Measurements from ENCODE around the gene CEACAM19. TPM values are rescaled to one million over a fixed set of nuclear protein-coding genes. Genes with fewer than 3 reads are reported as not detected.
A peak's percentile ranks its signal among the peaks of the same experiment; 100 is the strongest.
"Not testable (repeated sequence)": the region's sequence is repeated elsewhere in the genome, so short reads cannot be mapped to it uniquely, and the experiment has no call there.

CEACAM19 gene
- polyA plus RNA-seq (ENCODE audit: insufficient read length in 4 of 4): 10 to 100 TPM in 3 of 4 donors, 1 to 10 TPM in 1; 9.1 to 30.9 (median 20.1) TPM

GRCh38 chr19:44671400-44671799 is at the start of gene CEACAM19:
CEACAM19 (plus strand) TSS chr19:44671482; CDS start chr19:44671932, 450 bp downstream.
- DNase-seq (ENCODE audit: low read depth in 4 of 4, low spot score in 2 of 4): no peak

- no peak for DNase-seq (ENCODE audit: low read depth in 4 of 4, low spot score in 2 of 4)
Measured at GRCh38 chr19:44623080-44623479, 48.2 kb upstream of the CEACAM19 start.

- no peak for DNase-seq (ENCODE audit: low read depth in 4 of 4, low spot score in 2 of 4)
Measured at GRCh38 chr19:44623626-44624025, 47.7 kb upstream of the CEACAM19 start.

DNA sequence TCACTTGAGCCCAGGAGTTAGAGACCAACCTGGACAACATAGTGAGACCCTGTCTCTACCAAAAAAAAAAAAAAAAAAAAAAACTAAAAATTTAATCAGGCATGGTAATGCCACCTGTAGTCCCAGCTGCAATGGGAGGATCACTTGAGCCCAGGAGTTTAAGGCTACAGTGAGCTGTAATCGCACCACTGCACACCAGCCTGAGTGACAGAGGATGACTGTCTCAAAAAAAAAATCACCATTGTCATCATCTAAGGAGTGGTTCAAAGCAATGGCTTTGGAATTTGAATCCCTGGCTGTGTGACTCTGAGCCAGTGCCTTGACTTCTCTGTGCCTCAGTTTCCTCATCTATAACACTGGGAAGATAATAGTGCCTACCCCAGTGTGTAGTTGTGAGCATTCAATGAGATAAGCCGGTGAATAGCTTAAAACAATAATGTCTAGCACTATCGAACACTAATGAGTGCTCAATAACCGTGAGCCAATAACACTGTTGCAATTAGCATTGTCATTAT is 46.4 kb upstream of the CEACAM19 start:
- DNase-seq (ENCODE audit: low read depth in 4 of 4, low spot score in 2 of 4): no peak

- not testable (repeated sequence) for DNase-seq (ENCODE audit: low read depth in 4 of 4, low spot score in 2 of 4)
Measured at GRCh38 chr19:44625637-44626036, 45.6 kb upstream of the CEACAM19 start.

GRCh38 chr19:44626048-44626624 is 45.1 kb upstream of the CEACAM19 start:
- no peak for DNase-seq (ENCODE audit: low read depth in 4 of 4, low spot score in 2 of 4)

GRCh38 chr19:44627631-44628030 is 43.7 kb upstream of the CEACAM19 start:
- DNase-seq (ENCODE audit: low read depth in 4 of 4, low spot score in 2 of 4): no peak

- DNase-seq (ENCODE audit: low read depth in 4 of 4, low spot score in 2 of 4): no peak
Measured at GRCh38 chr19:44628793-44629192, 42.5 kb upstream of the CEACAM19 start.

DNA sequence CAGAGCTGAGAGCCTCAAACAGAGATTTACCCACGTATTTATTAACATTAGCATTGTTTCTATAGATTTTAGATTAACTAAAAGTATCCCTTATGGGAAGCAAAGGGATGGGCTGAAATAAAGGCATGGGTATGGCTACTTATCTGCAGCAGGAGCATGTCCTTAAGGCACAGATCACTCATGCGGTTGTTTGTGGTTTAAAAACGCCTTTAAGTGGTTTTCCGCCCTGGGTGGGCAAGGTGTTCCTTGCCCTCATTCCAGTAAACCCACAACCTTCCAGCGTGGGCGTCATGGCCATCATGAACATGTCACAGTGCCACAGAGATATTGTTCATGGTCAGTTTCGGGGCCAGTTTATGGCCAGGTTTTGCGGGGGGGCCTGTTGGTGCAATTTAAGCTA is 39.7 kb upstream of the CEACAM19 start:
- not testable (repeated sequence) for DNase-seq (ENCODE audit: low read depth in 4 of 4, low spot score in 2 of 4)

DNA sequence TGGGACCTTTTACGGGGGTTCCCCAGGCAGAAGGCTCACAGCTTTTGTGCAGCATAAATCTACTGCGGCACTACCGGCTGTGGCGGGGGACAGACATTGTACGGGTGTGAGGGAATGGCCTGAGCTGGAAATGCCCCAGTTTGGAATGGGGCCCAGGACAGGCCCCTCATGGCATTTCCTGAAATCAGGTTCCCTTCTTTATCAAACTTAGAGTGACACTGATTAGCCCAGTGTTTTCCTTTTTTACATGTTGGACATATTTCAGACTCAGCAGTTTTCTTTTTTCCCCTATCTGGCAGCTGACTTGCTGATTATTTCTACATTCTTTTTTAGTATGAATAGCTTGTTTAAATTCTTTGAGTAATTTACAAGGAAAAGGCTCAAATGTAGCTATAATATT is 37.2 kb upstream of the CEACAM19 start:
- DNase-seq (ENCODE audit: low read depth in 4 of 4, low spot score in 2 of 4): not testable (repeated sequence)

DNA sequence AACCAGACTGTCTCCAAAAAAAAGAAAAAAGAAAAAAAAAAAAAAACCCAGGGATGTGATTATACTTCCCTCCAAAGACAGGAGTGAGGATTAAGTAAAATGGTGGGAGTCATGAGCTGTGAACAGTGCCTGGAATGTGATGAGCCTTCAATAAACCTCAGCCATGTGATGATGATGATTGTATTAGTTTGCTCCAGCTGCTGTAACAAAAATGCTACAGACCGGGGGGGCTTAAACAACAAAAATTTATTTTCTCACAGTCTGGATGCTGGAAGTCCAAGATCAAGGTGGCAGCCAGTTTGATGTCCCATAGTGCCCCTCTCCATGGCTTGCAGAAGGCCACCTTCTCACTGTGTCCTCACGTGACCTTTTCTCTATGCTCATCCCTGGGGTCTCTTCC is 36.5 kb upstream of the CEACAM19 start:
- no peak for DNase-seq (ENCODE audit: low read depth in 4 of 4, low spot score in 2 of 4)

DNA sequence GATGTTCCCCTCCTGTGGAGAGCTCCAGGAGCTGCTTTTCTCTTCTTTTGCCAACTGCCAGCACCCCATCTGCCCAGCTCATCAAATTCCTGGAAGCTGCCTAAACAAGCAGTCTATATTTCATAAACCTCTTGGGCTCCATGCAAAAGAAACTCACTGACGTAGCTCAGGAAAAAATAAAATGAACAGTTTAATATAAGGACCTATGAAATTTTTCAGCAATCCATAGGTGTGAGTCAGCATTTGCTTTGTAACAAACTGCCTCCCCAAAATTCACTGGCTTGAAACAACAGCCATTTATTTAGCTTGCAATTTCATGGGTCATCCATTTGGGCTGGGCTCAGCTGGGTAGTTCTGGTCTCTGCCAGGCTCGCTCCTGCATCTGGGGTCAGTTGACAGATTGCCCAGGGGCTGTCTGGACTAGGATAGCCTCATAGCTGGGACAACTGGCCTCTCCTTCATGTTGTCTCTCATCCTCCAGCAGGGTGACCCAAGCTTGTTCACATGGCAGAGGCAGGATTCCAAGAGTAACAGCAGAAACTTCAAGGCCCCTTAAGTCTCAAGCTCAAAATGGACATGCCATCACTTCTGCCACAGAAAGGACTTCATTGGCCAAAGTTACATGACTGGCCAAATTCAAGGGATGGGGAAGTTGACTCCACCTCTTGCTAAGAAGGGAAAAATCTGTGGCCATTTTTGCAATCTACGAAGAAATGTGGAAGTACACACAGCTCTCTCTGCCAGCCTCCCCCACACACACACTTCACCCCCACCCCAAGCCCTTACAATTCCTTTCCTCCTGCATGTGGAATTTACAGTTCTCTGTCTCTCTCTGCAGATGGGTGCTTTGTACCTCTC is 35.5 kb upstream of the CEACAM19 start:
- no peak for DNase-seq (ENCODE audit: low read depth in 4 of 4, low spot score in 2 of 4)

- no peak for DNase-seq (ENCODE audit: low read depth in 4 of 4, low spot score in 2 of 4)
Measured at GRCh38 chr19:44636439-44637389, 34.6 kb upstream of the CEACAM19 start.

DNA sequence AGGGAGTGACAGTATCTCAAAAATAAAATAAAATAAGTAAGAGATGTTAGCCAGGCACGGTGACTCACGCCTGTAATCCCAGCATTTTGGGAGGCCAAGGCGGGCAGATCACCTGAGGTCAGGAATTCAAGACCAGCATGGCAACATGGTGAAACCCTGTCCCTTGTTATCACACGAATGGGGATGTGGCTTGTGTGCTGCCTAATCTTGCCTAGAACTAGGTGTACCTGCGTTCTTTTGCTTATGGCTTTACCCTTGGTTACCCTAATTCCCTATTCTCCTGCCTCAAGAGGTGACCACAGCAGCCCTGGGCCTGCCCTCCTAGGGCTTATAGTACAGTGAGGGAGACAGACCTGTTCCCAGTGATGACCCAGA is 33.9 kb upstream of the CEACAM19 start:
- DNase-seq (ENCODE audit: low read depth in 4 of 4, low spot score in 2 of 4): no peak

- DNase-seq (ENCODE audit: low read depth in 4 of 4, low spot score in 2 of 4): no peak
Measured at GRCh38 chr19:44640518-44640917, 30.8 kb upstream of the CEACAM19 start.

DNA sequence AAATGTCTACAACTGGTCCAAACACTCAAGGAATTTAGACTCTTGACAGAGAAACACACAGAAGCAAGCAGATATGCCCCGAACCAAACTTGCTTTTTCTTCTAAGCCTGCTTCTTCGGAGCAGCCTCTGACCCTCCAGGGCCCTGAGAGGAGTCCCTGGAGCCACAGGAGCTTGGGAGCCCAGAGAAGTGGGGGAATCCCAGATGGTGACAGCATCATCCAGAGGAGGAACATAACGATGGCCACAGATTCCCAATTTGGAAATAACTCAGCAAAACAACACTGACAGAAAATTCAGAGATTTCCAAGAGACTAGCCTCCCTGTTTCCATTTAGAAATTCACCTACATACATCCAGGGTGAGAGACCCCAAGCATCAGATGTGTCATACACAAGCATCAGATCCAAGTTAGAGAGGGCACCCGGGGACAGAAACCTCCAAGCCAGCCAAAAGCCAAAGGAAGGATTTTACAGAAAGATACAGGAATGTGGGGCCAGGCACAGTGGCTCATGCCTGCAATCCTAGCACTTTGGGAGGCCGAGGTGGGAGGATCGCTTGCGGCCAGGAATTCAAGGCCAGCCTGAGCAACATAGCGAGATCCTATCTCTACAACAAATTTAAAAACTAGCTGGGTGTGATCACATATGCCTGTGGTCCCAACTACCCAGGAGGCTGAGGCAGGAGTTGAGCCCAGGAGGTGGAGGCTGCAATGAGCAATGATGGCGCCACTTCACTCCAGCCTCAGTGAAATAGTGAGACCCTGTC is 29.6 kb upstream of the CEACAM19 start:
- no peak for DNase-seq (ENCODE audit: low read depth in 4 of 4, low spot score in 2 of 4)

GRCh38 chr19:44642377-44642776 is 28.9 kb upstream of the CEACAM19 start:
- DNase-seq (ENCODE audit: low read depth in 4 of 4, low spot score in 2 of 4): no peak

- DNase-seq (ENCODE audit: low read depth in 4 of 4, low spot score in 2 of 4): peak; percentile 27 to 56 (median 51)
Measured at GRCh38 chr19:44643605-44644401, 27.5 kb upstream of the CEACAM19 start, which contains the start of gene PVR. PVR (plus strand) TSS chr19:44643910; CDS start chr19:44644097, 187 bp downstream.

DNA sequence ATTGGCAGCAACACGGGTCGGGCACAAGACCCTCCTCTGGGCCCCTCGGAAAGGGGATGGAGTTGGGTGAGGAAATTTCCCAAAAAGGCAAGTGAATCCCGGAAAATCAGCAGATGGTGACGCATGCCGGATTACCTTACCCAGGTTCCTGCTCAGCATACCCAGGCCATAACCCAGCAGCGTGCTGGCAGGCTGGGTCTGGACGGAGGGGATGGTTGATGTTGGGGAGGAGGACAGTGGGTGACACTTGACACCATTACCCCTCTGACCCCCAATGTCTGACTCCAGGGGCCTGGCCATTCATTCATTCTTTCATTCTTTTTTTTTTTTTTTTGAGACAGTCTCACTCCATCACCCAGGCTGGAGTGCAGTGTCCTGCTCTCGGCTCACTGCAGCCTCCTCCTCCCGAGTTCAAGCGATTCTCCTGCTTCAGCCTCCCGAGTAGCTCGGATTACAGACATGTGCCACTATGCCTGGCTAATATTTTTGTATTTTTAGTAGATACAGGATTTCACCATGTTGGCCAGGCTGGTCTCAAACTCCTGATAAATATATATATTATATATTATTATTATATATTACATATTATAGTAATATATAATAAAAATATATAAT is 26.8 kb upstream of the CEACAM19 start:
- DNase-seq (ENCODE audit: low read depth in 4 of 4, low spot score in 2 of 4): peak in 1 of 4 donors; percentile 39

All from left renal cortex interstitium (tissue), 4 donors.